ENCODE results near the gene CHD2. TPM values are rescaled to one million over a fixed set of nuclear protein-coding genes. Genes with fewer than 3 reads are reported as not detected.

Gene CHD2
- total RNA-seq, 1 donor from 2014 or later: 65.6 TPM

GRCh38 chr15:92990031-92990430 is 89.9 kb downstream of the CHD2 start:
- Histone ChIP-seq H3K4me3 (ENCODE audit: low read depth, low read length) (no peak overlapping the region), H3K27me3 (ENCODE audit: control insufficient read depth, insufficient read depth, low read length) (no peaks in the 10 kb centered on the region), H3K36me3 (ENCODE audit: control insufficient read depth, insufficient read depth, low read length) (peaks cover 37% of the 10 kb centered on the region)
- FAIRE-seq (no peak), DNase-seq (ENCODE audit: low read depth) (no peak)
- TF ChIP-seq CTCF (IDR thresholded peaks at IDR 0.05; ENCODE audit: insufficient read depth, low read length, severe bottlenecking): no peak

- H3K36me3 ChIP-seq (ENCODE audit: control insufficient read depth, insufficient read depth, low read length): peaks cover 32% of the 10 kb centered on the region
- H3K27me3 ChIP-seq (ENCODE audit: control insufficient read depth, insufficient read depth, low read length): no peaks in the 10 kb centered on the region
- DNase-seq (ENCODE audit: low read depth) (no peak), FAIRE-seq (no peak)
- no peak overlapping the region for H3K4me3 ChIP-seq (ENCODE audit: low read depth, low read length)
- no peak for TF ChIP-seq CTCF (IDR thresholded peaks at IDR 0.05; ENCODE audit: insufficient read depth, low read length, severe bottlenecking)
Measured at GRCh38 chr15:92992720-92993119, 92.6 kb downstream of the CHD2 start.

GRCh38 chr15:92997821-92998220 is 97.7 kb downstream of the CHD2 start:
- H3K4me3 ChIP-seq (ENCODE audit: low read depth, low read length): no peak overlapping the region
- no peak for TF ChIP-seq CTCF (IDR thresholded peaks at IDR 0.05; ENCODE audit: insufficient read depth, low read length, severe bottlenecking)
- peaks cover 34% of the 10 kb centered on the region for H3K36me3 ChIP-seq (ENCODE audit: control insufficient read depth, insufficient read depth, low read length)
- DNase-seq (ENCODE audit: low read depth): no peak
- H3K27me3 ChIP-seq (ENCODE audit: control insufficient read depth, insufficient read depth, low read length): no peaks in the 10 kb centered on the region
- no peak for FAIRE-seq

DNA sequence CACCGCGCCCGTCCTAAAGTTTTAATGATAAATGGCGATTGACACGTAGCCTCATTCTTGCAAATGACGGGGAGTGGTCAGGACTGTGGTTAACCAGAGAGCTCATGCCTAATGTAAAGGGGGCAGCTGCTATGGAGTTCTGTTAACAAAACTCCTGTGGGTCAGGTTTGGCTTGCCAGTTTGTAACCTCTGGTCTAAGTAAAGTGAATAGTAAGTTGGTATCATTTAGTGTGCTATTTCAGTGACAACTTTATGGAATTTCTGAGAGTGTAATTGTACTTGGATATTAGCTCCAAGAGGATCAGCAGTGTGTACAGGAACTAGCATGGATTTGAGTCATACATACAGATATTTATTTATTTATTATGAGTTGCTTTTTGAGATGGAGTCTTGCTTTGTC is 101.0 kb downstream of the CHD2 start:
- TF ChIP-seq CTCF (IDR thresholded peaks at IDR 0.05; ENCODE audit: insufficient read depth, low read length, severe bottlenecking): no peak
- DNase-seq (ENCODE audit: low read depth) (no peak), FAIRE-seq (no peak)
- peaks cover 37% of the 10 kb centered on the region for H3K36me3 ChIP-seq (ENCODE audit: control insufficient read depth, insufficient read depth, low read length)
- no peaks in the 10 kb centered on the region for H3K27me3 ChIP-seq (ENCODE audit: control insufficient read depth, insufficient read depth, low read length)
- H3K4me3 ChIP-seq (ENCODE audit: low read depth, low read length): no peak overlapping the region

GRCh38 chr15:93001881-93002280 is 101.8 kb downstream of the CHD2 start:
- DNase-seq (ENCODE audit: low read depth): no peak
- Histone ChIP-seq H3K36me3 (ENCODE audit: control insufficient read depth, insufficient read depth, low read length) (peaks cover 37% of the 10 kb centered on the region), H3K4me3 (ENCODE audit: low read depth, low read length) (no peak overlapping the region), H3K27me3 (ENCODE audit: control insufficient read depth, insufficient read depth, low read length) (no peaks in the 10 kb centered on the region)
- TF ChIP-seq CTCF (IDR thresholded peaks at IDR 0.05; ENCODE audit: insufficient read depth, low read length, severe bottlenecking): no peak
- FAIRE-seq: no peak

DNA sequence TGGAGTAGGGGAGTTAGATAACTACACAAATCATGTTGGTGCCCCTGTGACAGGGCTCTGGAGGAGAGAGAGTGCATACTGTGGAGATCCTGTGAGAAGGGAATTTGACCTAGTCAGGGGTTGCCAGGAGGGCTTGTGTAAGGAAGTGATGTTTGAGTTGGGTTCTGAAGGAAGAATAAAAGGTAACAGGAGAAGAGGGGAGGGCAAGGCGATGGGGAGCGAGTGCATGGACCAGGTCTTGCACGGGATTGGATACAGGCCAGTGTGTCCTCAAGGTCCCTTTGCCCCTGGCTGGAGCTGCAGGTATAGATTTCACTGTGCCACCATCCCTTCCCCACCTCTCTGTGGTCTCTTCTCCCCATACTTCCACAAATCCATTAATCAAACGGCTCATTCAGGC is 105.0 kb downstream of the CHD2 start:
- TF ChIP-seq CTCF (IDR thresholded peaks at IDR 0.05; ENCODE audit: insufficient read depth, low read length, severe bottlenecking): no peak
- DNase-seq (ENCODE audit: low read depth) (no peak), FAIRE-seq (no peak)
- no peaks in the 10 kb centered on the region for H3K27me3 ChIP-seq (ENCODE audit: control insufficient read depth, insufficient read depth, low read length)
- H3K36me3 ChIP-seq (ENCODE audit: control insufficient read depth, insufficient read depth, low read length): peaks cover 31% of the 10 kb centered on the region
- no peak overlapping the region for H3K4me3 ChIP-seq (ENCODE audit: low read depth, low read length)
